ENCODE data around the gene ANTXR1.

The ANTXR1 gene

DNA sequence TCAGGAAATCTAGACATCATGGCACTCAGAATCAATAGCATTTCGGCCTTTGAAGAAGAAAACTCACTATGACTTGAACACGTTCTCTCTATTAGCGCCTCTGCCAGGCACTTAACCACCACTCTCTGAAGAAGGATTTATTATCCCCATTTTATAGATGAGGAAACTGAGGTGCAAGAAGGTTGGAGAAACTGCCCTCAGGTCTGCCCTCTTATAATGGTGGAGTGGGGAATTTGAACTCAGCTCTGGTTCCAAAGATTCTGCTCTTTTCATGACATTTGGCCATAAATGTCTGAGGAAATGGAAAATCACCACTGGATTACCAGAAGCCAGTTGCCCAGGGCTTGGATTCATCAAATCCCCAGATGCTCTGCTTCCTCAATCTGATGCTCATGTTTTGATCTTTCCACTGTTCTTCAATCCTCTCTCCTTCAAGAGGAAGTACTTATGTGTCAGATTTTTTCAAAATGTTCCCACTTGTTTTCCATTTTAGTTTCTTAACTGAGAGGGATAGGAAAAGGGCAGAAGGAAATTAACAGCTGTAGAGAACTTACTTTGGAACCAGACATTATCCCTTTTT lies 68.1 kb downstream of the ANTXR1 start:
- no peaks in the 10 kb centered on the region for H3K36me3 ChIP-seq (replicated peaks; ENCODE audit: low read depth, low read length)

DNA sequence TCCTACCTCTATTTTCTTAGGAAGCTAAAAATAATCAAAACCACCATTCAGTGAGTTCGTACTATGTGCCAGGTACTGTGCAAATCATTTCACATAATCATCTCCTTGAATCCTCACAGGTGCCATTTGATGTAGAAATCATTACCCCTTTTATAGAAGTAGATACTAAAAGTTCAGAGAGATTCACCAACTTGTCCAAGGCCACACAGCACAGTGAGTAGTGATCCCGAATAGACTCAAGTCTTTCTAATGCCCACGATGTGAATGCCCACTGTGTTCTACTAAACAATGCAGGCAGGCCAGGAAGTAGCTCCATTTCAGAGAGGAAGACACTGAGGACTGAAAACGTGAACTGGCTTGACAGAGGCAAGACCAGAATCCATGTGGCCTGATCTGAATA lies 68.8 kb downstream of the ANTXR1 start:
- Histone ChIP-seq H3K4me3 (ENCODE audit: low read length) (no peak overlapping the region), H2AFZ (ENCODE audit: low read depth, low read length) (no peak overlapping the region), H3K4me1 (ENCODE audit: low read length) (peaks cover 7% of the 10 kb centered on the region), H3K79me2 (ENCODE audit: low read length) (no peaks in the 10 kb centered on the region), H4K20me1 (ENCODE audit: insufficient read depth, low read length) (no peaks in the 10 kb centered on the region), H3K36me3 (replicated peaks; ENCODE audit: low read depth, low read length) (no peaks in the 10 kb centered on the region), H3K27me3 (ENCODE audit: low read depth, low read length) (peaks cover 25% of the 10 kb centered on the region), H3K9ac (ENCODE audit: low read length) (no peak overlapping the region), H3K9me3 (ENCODE audit: insufficient read depth, low read length) (no peaks in the 10 kb centered on the region), H3K4me2 (ENCODE audit: low read length) (no peak overlapping the region), H3K27ac (ENCODE audit: low read length) (no peak overlapping the region)
- TF ChIP-seq EZH2phosphoT487 (IDR thresholded peaks at IDR 0.05; ENCODE audit: low read depth): no peak
- TF ChIP-seq, protein P1, sequence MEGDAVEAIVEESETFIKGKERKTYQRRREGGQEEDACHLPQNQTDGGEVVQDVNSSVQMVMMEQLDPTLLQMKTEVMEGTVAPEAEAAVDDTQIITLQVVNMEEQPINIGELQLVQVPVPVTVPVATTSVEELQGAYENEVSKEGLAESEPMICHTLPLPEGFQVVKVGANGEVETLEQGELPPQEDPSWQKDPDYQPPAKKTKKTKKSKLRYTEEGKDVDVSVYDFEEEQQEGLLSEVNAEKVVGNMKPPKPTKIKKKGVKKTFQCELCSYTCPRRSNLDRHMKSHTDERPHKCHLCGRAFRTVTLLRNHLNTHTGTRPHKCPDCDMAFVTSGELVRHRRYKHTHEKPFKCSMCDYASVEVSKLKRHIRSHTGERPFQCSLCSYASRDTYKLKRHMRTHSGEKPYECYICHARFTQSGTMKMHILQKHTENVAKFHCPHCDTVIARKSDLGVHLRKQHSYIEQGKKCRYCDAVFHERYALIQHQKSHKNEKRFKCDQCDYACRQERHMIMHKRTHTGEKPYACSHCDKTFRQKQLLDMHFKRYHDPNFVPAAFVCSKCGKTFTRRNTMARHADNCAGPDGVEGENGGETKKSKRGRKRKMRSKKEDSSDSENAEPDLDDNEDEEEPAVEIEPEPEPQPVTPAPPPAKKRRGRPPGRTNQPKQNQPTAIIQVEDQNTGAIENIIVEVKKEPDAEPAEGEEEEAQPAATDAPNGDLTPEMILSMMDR (IDR thresholded peaks at IDR 0.05; ENCODE audit: low read depth, low read length): no peak

More for the DNA sequence above, 68.1 kb downstream of the ANTXR1 start:
- no peak overlapping the region for H2AFZ ChIP-seq (ENCODE audit: low read depth, low read length)
- no peak overlapping the region for H3K9ac ChIP-seq (ENCODE audit: low read length)
- H3K27me3 ChIP-seq (ENCODE audit: low read depth, low read length): peaks cover 26% of the 10 kb centered on the region
- no peaks in the 10 kb centered on the region for H4K20me1 ChIP-seq (ENCODE audit: insufficient read depth, low read length)
- peaks cover 7% of the 10 kb centered on the region for H3K4me1 ChIP-seq (ENCODE audit: low read length)
- no peak overlapping the region for H3K27ac ChIP-seq (ENCODE audit: low read length)
- no peaks in the 10 kb centered on the region for H3K9me3 ChIP-seq (ENCODE audit: insufficient read depth, low read length)
- H3K4me3 ChIP-seq (ENCODE audit: low read length): no peak overlapping the region
- TF ChIP-seq EZH2phosphoT487 (IDR thresholded peaks at IDR 0.05; ENCODE audit: low read depth): no peak
- TF ChIP-seq, protein P1 (IDR thresholded peaks at IDR 0.05; ENCODE audit: low read depth, low read length): no peak
- H3K4me2 ChIP-seq (ENCODE audit: low read length): no peak overlapping the region
- no peaks in the 10 kb centered on the region for H3K79me2 ChIP-seq (ENCODE audit: low read length)

DNA sequence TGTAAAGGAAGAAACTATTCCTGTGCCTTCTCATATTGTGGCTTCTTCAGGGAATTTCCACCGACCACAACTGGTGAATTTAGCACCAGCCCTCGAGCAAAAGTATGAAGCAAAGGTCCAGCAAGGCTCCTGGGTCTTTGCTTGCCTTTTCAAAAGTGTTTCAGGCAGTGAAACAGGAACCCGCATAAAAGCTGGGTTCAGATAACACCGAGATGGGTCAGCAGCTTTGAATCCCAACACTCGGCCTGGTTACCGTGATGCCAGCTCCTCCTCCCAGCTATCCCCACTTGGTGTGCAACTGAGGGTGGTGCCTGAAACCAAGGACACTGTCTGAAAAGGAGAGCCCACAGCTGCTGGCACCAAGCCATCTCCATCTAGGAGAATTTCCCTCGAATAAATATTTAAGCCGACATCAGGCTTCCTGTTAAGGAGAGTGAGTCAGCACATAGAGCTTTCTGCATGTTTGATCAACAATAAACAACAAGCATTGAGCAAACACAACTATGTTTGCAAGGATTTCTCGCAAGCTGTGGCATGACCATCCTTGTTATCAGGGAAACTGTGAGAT lies 69.5 kb downstream of the ANTXR1 start:
- Histone ChIP-seq H3K4me1 (ENCODE audit: low read length) (peaks cover 7% of the 10 kb centered on the region), H3K4me3 (ENCODE audit: low read length) (no peak overlapping the region), H3K4me2 (ENCODE audit: low read length) (no peak overlapping the region), H3K9ac (ENCODE audit: low read length) (no peak overlapping the region), H3K27ac (ENCODE audit: low read length) (no peak overlapping the region), H3K36me3 (replicated peaks; ENCODE audit: low read depth, low read length) (no peaks in the 10 kb centered on the region), H2AFZ (ENCODE audit: low read depth, low read length) (no peak overlapping the region), H3K9me3 (ENCODE audit: insufficient read depth, low read length) (no peaks in the 10 kb centered on the region), H4K20me1 (ENCODE audit: insufficient read depth, low read length) (no peaks in the 10 kb centered on the region), H3K27me3 (ENCODE audit: low read depth, low read length) (peaks cover 30% of the 10 kb centered on the region), H3K79me2 (ENCODE audit: low read length) (no peaks in the 10 kb centered on the region)
- TF ChIP-seq EZH2phosphoT487 (IDR thresholded peaks at IDR 0.05; ENCODE audit: low read depth): no peak
- TF ChIP-seq, protein P1 (IDR thresholded peaks at IDR 0.05; ENCODE audit: low read depth, low read length): no peak

DNA sequence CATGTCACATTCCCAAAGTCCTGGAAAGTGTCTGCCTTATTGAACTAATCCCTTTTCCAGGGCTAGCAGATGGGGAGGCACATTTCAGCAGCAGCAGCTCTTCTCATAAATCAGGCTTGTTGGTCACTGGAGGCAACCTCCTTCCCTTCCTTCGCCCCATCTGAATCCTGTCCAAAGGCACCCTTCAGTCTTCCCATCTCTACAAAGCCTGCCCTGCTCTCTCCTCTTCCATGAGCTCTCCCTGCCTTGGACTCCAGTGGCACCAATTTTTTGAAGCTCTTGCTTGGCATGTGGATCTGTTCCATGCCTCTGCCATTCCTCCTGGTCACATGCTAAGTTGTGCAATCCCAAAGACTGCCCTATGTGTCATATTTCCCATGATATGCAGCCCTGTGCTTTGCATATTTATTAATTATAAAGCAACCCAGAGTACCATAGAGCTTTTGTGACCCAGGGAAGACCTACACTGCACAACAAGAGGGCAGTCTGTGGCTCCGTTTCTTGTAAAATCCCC lies 70.3 kb downstream of the ANTXR1 start:
- Histone ChIP-seq H3K79me2 (ENCODE audit: low read length) (no peaks in the 10 kb centered on the region), H3K27me3 (ENCODE audit: low read depth, low read length) (peaks cover 38% of the 10 kb centered on the region)
- TF ChIP-seq EZH2phosphoT487 (IDR thresholded peaks at IDR 0.05; ENCODE audit: low read depth): no peak

More for the DNA sequence above, 70.3 kb downstream of the ANTXR1 start:
- Histone ChIP-seq H3K9me3 (ENCODE audit: insufficient read depth, low read length) (no peaks in the 10 kb centered on the region), H3K36me3 (replicated peaks; ENCODE audit: low read depth, low read length) (no peaks in the 10 kb centered on the region), H3K9ac (ENCODE audit: low read length) (no peak overlapping the region), H4K20me1 (ENCODE audit: insufficient read depth, low read length) (no peaks in the 10 kb centered on the region), H3K27ac (ENCODE audit: low read length) (no peak overlapping the region), H2AFZ (ENCODE audit: low read depth, low read length) (no peak overlapping the region), H3K4me3 (ENCODE audit: low read length) (no peak overlapping the region), H3K4me2 (ENCODE audit: low read length) (no peak overlapping the region), H3K4me1 (ENCODE audit: low read length) (peaks cover 7% of the 10 kb centered on the region)
